Measurements from ENCODE around the gene BAG2. TPM values are rescaled to one million over a fixed set of nuclear protein-coding genes. Genes with fewer than 3 reads are reported as not detected.

Gene BAG2
- total RNA-seq, 4 donors from 2014 or later: 40.8 to 50.6 (median 46.3) TPM

DNA sequence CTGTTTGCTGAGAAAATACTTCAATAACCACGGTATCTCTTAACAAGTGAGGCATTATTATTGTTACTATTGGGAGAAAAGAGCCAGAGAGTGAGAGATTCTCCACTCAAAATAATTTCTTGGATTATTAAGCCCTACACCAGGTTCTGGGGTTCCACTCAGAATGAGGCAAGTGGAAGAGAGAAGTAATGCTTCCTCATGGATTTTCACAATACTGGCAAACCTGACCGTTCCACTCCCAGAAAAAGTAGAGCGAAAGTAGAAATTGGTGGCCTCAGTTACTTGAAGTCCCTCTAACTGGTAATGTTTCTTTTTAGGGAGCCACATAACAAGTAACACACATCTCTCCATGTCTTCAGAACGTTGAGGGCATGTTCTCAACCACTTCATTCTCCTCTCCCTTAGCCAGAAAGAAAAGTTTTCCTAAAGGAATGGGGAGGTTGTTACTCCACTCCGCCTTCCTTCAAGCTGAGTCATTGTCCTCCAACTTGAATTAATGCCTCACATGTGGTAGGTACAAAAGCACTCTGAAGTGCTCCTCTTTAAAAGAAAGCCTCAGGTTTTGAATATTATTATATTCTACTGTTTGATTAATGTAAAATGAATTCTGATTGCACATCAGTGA is 1.9 kb downstream of the BAG2 start:
- 25 to 29% methylated on average over 3 to 5 of the region's 5 CpGs for WGBS, 2 donors (ENCODE audit: low coverage in 1 of 2)
- peaks cover 0 to 8% of the 10 kb centered on the region in 2 donors for H3K36me3 ChIP-seq
- peaks cover 12 to 51% (median 16%) of the 10 kb centered on the region in 3 donors for H3K4me1 ChIP-seq
- peak overlapping the region; percentile 73 to 74 for H3K4me3 ChIP-seq
- no peaks in the 10 kb centered on the region for H3K27me3 ChIP-seq
- peak overlapping the region; percentile 79 to 98 (median 96) for H3K27ac ChIP-seq
- peak; percentile 92 for TF ChIP-seq POLR2AphosphoS5 (IDR thresholded peaks at IDR 0.05)
- TF ChIP-seq EP300 (IDR thresholded peaks at IDR 0.05): no peak
- peak; percentile 34 to 43 for TF ChIP-seq POLR2A (IDR thresholded peaks at IDR 0.05)
- TF ChIP-seq, protein P1, sequence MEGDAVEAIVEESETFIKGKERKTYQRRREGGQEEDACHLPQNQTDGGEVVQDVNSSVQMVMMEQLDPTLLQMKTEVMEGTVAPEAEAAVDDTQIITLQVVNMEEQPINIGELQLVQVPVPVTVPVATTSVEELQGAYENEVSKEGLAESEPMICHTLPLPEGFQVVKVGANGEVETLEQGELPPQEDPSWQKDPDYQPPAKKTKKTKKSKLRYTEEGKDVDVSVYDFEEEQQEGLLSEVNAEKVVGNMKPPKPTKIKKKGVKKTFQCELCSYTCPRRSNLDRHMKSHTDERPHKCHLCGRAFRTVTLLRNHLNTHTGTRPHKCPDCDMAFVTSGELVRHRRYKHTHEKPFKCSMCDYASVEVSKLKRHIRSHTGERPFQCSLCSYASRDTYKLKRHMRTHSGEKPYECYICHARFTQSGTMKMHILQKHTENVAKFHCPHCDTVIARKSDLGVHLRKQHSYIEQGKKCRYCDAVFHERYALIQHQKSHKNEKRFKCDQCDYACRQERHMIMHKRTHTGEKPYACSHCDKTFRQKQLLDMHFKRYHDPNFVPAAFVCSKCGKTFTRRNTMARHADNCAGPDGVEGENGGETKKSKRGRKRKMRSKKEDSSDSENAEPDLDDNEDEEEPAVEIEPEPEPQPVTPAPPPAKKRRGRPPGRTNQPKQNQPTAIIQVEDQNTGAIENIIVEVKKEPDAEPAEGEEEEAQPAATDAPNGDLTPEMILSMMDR (IDR thresholded peaks at IDR 0.05): peak in 1 of 4 experiments; percentile 4
- ATAC-seq: peak; percentile 28
- no peaks in the 10 kb centered on the region for H3K9me3 ChIP-seq

DNA sequence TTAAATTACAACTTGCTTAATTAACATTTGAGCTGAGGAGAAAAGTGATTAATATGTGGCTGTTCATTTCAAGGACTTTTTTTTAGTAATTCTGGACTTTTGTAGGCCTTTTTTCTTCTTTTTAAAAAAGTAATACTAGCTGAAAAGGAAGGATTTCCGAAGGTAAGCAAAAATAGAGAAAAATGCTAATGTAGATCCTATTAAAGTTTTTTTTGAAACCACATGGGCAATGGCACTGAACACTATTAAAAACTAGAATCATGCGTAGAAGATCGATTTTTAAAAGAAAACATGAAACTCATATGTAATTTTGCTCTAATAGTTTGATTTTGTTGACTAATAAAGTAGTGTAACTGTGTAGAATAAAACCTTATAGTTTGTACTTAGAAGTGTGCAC is 2.4 kb downstream of the BAG2 start:
- 36 to 47% methylated on average over 3 of the region's 3 CpGs for WGBS, 2 donors (ENCODE audit: low coverage in 1 of 2)
- Histone ChIP-seq H3K36me3 (peaks cover 0 to 8% of the 10 kb centered on the region in 2 donors), H3K4me1 (peaks cover 16 to 57% (median 18%) of the 10 kb centered on the region in 3 donors), H3K27me3 (no peaks in the 10 kb centered on the region), H3K4me3 (peak overlapping the region; percentile 73 to 74), H3K27ac (peak overlapping the region; percentile 79 to 98 (median 96)), H3K9me3 (no peaks in the 10 kb centered on the region)
- TF ChIP-seq, protein P1 (IDR thresholded peaks at IDR 0.05): no peak
- TF ChIP-seq POLR2AphosphoS5 (IDR thresholded peaks at IDR 0.05): no peak
- TF ChIP-seq EP300 (IDR thresholded peaks at IDR 0.05): no peak
- no peak for TF ChIP-seq POLR2A (IDR thresholded peaks at IDR 0.05)
- no peak for ATAC-seq

DNA sequence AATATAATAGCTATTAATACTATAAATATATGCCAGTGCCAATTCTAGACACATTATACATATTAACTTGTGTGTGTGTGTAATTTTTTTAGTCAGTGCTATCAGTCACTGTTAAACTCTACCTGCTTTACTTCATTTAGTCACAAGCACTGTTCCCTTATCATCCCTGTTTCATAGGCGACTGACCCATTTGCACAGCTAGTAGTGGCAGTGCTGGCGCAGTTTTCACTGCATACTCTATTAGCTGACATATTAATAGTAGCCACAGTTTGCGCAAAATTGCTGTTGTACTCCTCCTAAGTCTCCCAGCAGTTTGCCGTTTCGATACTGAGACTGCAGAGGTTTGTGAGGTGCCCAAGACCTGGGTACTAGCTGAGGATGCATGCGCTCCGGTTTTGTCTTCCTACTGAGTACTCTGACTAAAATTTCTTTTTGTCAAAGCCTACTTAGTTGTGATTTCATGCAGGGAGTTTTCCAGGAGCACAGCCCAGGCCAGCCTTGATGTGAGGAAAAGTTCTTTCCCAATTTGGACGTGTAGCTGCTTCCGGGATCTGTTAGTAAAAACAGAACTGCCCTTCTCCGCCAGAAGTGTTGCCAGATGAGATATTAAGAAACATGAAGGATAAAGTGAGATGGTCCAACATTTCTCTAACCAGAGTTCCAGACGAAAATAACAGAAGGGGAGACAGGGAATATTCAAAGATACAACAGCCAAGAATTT is 5.6 kb downstream of the BAG2 start:
- ATAC-seq: peak; percentile 83
- H3K4me3 ChIP-seq: peak overlapping the region; percentile 8 to 22
- peaks cover 0 to 9% of the 10 kb centered on the region in 2 donors for H3K36me3 ChIP-seq
- WGBS, 2 donors (ENCODE audit: low coverage in 1 of 2): 10 to 19% methylated on average over 5 to 11 of the region's 11 CpGs
- H3K4me1 ChIP-seq: peaks cover 16 to 75% (median 19%) of the 10 kb centered on the region in 3 donors
- peak overlapping the region; percentile 79 to 98 (median 96) for H3K27ac ChIP-seq
- no peaks in the 10 kb centered on the region for H3K9me3 ChIP-seq
- no peaks in the 10 kb centered on the region for H3K27me3 ChIP-seq
- TF ChIP-seq POLR2AphosphoS5 (IDR thresholded peaks at IDR 0.05): peak; percentile 69
- TF ChIP-seq, protein P1 (IDR thresholded peaks at IDR 0.05): no peak

DNA sequence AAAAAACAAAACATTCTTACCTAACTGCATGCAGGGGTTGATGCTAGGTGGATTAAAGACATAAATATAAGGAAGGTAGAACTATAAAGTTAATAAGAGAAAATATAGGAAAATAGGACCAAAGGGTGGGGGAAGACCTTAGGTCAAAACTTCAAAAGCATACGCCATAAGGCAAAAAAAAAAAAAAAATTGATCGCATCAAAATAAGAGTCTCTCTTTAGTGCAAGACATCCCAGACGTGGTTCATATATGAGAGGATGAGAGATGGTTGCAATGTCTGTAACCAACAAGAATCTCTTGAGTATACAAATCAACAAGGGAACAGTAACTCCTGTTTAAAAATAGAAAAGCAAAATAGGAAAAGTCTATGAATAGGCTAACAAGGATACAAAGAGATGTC is 8.5 kb downstream of the BAG2 start:
- Histone ChIP-seq H3K4me1 (peaks cover 11 to 69% (median 11%) of the 10 kb centered on the region in 3 donors), H3K27ac (peak overlapping the region in 3 of 4 donors; percentile 76 to 98 (median 96))
- TF ChIP-seq, protein P1 (IDR thresholded peaks at IDR 0.05): no peak
- no peak for TF ChIP-seq POLR2A (IDR thresholded peaks at IDR 0.05)
- no peak for TF ChIP-seq EP300 (IDR thresholded peaks at IDR 0.05)
- no peak for TF ChIP-seq POLR2AphosphoS5 (IDR thresholded peaks at IDR 0.05)

More for the DNA sequence above, 8.5 kb downstream of the BAG2 start:
- Histone ChIP-seq H3K27me3 (no peaks in the 10 kb centered on the region), H3K4me3 (no peak overlapping the region), H3K9me3 (no peaks in the 10 kb centered on the region), H3K36me3 (peaks cover 0 to 34% of the 10 kb centered on the region in 2 donors)
- no peak for ATAC-seq
- WGBS, 2 donors (ENCODE audit: low coverage in 1 of 2): 60 to 73% methylated on average over 3 of the region's 3 CpGs
